GM12892 (cell line): ENCODE data around the gene KLHL24.

ENCODE experiments used
- POLR2A ChIP-seq: IDR thresholded peaks from 2 replicates; pipeline ENCODE4 v1.6.1; 2011; ENCODE audit warnings: low read depth, low read length, control low read depth
- POLR2AphosphoS5 ChIP-seq: IDR thresholded peaks from 2 replicates; pipeline ENCODE4 v1.6.1; 2011; ENCODE audit warnings: low read depth, low read length, control low read depth
- TAF1 ChIP-seq: IDR thresholded peaks from 2 replicates; pipeline ENCODE4 v1.6.1; 2011; ENCODE audit warnings: low read depth, mild to moderate bottlenecking, control low read depth, low read length, borderline replicate concordance

GRCh38 chr3:183629546-183630301, 5.7 kb upstream of the KLHL24 start:
- no peak for TF ChIP-seq POLR2AphosphoS5
- TF ChIP-seq TAF1 = no peak
- no peak for TF ChIP-seq POLR2A
